Activated CD8-positive, alpha-beta memory T cell treated with anti-CD3 and anti-CD28 coated beads, Interleukin-2, amount 50 U/mL, for 48 hours (primary cell): ENCODE data around the gene ARMC2.

Experiments
- DNase-seq: peaks from one replicate; pipeline ENCODE4 v3.0.0-alpha.2; 2020

The ARMC2 gene

DNA sequence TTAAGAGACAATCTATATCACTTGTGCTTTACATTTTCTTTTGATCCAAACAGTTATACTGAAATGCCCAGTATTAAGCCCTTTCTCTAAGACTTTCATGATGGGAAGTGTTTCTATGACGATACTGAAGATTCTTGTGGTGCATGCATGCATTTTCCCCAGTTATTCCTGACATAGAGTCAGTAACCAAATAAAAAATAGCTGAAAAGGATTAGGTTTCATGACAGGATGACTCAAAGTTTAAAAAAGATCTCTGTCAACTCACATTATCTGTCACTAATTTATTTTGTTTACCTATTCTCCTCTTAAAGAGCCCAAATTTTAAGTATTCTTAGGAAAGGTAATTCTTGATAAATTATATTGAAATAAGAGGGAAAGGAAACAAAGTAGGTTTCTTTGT, 148.0 kb downstream of the ARMC2 start:
- DNase-seq: no peak

DNA sequence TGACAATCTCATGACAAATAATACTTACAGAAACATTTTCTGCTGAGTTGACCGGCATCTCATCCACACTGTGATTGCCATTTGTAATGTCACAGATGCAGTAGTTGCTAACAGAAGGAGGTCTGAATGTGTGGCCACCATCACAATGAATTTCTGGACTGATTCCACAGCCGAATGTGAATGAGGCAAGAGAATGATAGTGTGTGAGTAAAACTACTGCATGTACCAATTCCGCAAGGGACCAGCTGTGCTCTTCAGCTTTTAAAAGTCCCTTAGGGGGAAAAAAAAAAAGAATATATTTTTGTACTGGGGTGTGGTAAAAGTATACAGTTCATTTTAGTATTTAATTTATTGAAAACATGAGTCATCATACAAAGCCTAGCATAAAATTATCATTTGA, 150.3 kb downstream of the ARMC2 start:
- DNase-seq: no peak

DNA sequence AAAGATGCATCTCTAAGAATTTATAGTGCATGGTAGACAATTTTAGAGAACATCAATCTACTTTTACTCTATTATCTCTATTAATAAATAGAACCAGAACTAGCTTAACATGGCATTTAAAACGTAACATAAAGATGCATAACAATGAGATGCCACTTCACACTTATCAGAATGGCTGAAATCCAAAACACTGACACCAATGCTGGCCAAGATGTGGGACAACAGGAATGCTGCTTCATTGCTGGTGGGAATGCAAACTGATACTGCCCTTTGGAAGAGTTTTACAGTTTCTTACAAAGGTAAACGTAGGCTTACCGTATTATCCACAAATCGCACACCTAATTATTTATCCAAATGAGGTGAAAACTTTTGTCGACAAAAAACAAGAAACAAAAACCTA, 151.2 kb downstream of the ARMC2 start:
- no peak for DNase-seq

DNA sequence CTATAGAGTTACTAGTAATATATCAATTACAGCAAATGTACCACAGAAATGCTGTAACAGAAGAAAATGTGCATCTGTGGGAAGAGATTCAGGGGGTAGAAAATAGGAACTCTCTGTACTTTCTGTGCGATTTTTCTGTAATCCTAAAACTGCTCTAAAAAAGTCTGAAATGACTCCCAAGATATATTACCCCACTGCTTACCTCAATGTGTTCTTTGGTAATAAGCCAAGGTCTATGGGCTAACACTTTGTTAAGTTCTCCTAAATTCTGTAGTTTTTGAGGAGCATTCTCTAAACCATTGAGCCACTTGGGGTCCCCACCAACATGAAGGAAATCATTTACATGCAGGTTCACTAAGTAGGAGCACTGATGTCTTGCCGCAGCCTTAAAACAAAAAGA, 152.1 kb downstream of the ARMC2 start:
- no peak for DNase-seq

DNA sequence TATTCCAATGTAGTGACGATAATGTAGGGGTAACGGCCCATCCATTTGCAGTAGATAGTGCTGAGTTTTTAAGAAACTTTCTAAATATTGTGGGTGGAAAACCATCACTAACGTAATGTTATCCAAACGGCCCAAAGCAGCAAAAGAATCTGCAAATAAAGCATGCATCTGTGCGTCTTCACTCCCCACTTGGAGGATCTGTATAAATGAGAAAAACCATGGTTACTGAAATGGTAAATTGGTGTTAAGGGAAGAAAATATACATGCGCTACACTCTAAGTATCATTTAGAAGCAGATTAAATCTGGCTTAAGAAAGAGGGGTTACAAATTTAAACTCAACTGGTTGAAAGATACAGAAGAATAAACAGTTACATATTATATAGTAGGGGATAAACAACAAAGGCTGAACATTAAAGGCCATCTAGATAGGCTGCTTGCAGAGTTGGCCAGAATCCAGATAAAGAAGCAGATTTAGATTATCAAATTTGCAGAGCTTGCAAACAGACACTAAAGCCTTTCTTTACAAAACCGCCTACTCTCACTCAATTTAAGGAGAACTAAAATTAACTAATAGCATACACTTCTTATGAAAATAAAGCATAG, 153.2 kb downstream of the ARMC2 start:
- DNase-seq: no peak

GRCh38 chr6:109002051-109002697, 154.0 kb downstream of the ARMC2 start:
- no peak for DNase-seq

DNA sequence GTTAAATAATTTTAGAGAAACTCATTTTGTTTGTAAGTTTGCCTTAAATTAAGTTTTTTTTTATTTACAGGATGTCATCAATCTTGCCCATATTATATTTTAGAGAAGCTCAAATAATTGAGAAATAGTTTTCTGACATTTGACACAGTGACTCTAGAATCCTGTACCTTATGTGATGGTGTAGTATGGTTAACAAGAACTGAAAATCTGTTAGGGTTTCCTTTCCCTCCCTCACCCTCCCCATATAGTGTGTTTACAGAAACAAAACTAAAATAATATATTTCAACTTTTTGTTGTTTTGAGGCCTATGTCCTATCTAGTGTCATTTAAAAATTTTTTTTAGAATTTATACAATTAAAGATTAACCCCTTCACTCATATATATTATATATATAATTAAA, 154.7 kb downstream of the ARMC2 start:
- DNase-seq: no peak

DNA sequence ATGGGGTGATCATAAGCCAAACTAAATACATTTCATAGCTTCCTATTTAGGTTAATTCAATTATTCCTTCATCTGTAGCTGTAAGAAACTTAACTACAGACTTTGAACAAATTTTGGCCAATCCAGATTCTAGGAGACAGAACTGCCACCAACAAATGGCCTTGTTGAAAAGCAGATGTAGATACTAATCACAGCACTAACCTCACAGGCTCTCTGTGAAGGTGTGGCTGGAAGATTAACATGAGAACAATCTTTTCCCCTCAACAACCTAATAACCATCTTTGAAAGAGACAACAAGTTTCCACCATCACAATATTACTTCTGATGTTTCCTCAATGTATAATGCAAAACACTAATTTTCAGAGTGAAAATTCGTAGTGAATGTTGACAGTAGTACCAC, 158.6 kb downstream of the ARMC2 start:
- no peak for DNase-seq

- no peak for DNase-seq
Observed at GRCh38 chr6:109007521-109007920, 159.3 kb downstream of the ARMC2 start.

DNA sequence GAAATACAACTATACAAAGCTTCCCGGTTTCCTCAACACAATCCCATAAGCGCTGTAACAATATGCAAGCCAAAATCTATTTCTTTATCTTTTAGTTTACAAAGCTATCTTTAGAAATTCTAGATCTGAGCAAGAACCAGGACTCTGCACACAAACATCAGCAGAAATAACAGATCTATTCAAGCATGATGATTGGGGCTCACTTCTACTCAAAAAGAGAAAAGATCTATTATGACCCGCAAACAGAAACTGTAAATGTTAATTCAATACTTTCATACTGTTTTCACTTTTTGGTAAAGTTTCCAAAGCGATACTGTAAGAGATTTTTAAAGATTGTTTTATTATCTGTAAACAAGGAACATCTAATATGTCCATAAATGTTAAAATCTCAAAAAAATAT, 159.8 kb downstream of the ARMC2 start:
- no peak for DNase-seq

GRCh38 chr6:109008537-109009235, 160.5 kb downstream of the ARMC2 start:
- DNase-seq: no peak

- DNase-seq: peak; percentile 94
Observed at GRCh38 chr6:109009236-109009961, 161.2 kb downstream of the ARMC2 start.

DNA sequence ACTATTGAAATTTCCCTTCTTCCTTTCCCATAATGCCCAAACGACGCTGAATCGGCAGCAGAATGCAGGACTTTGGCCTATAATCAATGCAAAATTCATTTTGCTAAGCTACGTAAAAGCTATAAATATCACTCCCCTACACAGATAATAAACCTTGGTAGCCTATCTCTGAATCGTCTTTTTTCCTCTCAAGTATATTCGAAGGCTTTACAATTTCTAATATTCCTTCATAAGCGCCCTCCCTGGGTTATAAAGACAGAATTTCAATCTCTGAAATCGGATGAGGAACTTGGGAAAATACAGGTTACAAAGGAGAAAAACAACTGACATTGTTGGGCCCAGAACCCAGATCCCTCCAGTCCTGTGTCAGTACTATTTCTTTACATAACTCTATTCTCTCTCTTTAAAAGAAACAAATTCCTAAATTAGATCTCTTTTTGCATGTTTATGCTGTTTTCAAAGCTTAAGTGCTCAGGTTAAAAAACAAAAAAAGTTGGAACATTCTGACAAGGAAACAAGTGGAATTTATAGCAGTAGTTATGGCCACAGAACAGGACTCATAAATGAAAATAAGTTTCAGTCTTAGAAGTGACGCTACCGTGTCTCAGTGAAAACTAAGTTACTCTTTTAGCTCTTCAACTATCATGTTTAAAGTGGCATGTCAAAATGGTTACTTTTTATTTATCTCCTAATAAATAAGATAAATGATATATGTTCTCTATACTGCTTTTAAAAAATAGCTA, 161.9 kb downstream of the ARMC2 start:
- no peak for DNase-seq

DNA sequence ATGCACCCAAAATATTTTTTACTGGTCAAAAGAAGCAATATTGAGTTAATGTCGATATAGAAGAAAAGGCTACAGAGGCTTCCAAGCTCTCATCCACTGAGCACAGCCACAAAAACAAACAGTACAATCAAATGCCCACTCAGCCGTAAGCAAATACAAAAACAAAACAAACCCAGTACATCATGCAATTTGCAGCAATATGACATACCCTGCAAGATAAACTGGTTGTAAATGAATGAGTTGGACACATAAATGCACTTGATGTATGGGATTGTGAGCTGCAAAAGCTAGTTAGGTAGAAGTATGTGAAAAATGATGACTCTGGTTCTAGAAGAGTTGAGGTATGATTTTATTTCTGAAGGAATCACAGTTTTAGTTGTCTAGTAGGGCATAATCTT, 162.5 kb downstream of the ARMC2 start:
- DNase-seq: no peak

DNA sequence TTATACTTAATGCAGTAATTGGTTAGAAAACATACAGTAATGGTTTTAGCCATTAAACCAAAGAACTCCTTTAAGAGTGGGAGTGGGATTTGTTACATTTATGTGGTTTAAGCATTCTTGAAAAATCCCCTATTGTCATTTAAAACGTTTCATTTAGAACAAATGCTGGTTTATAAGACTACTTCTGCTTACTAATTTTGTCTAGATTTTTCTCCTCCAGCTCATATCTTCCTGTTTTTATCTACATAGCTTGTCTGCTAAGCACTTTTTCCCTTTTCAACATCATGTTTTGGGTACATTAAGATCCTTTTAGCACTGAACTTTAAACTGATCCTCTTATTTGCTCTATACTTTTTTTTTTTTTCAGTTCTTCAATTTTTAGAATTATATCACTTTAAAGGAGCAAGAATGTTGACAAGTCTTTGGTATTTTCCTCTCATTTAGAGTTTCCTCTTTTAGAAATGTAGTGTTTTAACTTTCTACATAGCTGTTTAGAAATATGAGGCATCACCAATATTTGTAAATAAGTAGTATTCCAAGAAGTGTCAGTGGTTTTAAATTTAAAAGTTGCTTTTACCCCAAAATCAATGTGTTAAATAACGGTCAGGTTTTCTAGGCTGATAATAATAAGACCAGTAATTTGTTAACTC, 165.6 kb downstream of the ARMC2 start:
- no peak for DNase-seq

GRCh38 chr6:109014606-109015005, 166.4 kb downstream of the ARMC2 start:
- DNase-seq: no peak

- DNase-seq: no peak
Observed at GRCh38 chr6:109015176-109015575, 167.0 kb downstream of the ARMC2 start.

- DNase-seq: no peak
Observed at GRCh38 chr6:109019911-109020310, 171.7 kb downstream of the ARMC2 start.

DNA sequence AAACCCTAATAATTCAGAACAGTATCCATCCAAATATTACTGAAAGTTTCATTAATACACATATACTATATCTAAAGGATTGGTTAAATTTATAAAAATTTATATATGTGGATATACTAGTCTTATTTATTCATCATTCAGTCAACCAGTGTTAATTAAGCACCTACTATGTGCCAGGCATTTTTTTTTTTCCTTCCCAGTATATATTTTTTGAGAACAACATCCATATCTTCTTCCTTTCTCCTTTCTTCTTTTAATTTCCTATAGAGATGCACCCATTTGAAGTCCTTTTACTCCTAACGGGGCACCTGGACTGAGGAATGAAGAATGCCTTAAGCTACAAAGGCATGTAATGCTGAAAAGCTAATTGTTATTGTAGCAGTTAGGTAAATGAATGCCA, 173.6 kb downstream of the ARMC2 start:
- no peak for DNase-seq

GRCh38 chr6:109023356-109023925, 175.2 kb downstream of the ARMC2 start:
- no peak for DNase-seq
